ENCODE results near the gene CENPB. TPM values are rescaled to one million over a fixed set of nuclear protein-coding genes. Genes with fewer than 3 reads are reported as not detected.

CENPB gene
- 84.6 and 90.1 TPM in 2 replicates for total RNA-seq

GRCh38 chr20:3786665-3787323, at the start of gene CENPB:
CENPB (minus strand) TSS chr20:3786740; CDS start chr20:3786483, 257 bp downstream.

GRCh38 chr20:3820048-3820900, 33.7 kb upstream of the CENPB start, which contains the start of gene AP5S1:
AP5S1 (plus strand) TSS chr20:3820547; CDS start chr20:3822118, 1,571 bp downstream.

GRCh38 chr20:3795511-3796468, 9.2 kb upstream of the CENPB start, which contains the start of gene CDC25B:
CDC25B (plus strand) TSS chr20:3796310; CDS start chr20:3796532, 222 bp downstream.

GRCh38 chr20:3781153-3781910, 5.2 kb downstream of the CENPB start, which contains the start of gene SPEF1:
SPEF1 (minus strand) TSS chr20:3781448; CDS start chr20:3781287, 161 bp downstream.

GRCh38 chr20:3767427-3768341, 18.9 kb downstream of the CENPB start, which contains the start of gene ADISSP:
ADISSP (minus strand) TSS chr20:3767753; CDS start chr20:3760100, 7,653 bp downstream.

Other genes starting within 250 kb of the CENPB start
- gene GFRA4, start 123.3 kb downstream of the CENPB start, total RNA-seq = not detected in 2 replicates
- gene ADAM33, start 104.7 kb downstream of the CENPB start, total RNA-seq = 1.7 and 14.5 TPM in 2 replicates
- not detected in 2 replicates for gene SIGLEC1, start 74.1 kb downstream of the CENPB start, total RNA-seq
- 0.13 and 0.88 TPM in 2 replicates for gene HSPA12B, start 54.1 kb downstream of the CENPB start, total RNA-seq
- 20.1 and 41.2 TPM in 2 replicates for gene ADISSP, start 19.0 kb downstream of the CENPB start, total RNA-seq
- not detected in 2 replicates for gene SPEF1, start 5.3 kb downstream of the CENPB start, total RNA-seq
- 32.2 and 107 TPM in 2 replicates for gene CDC25B, start 9.6 kb upstream of the CENPB start, total RNA-seq
- 11.8 and 19.9 TPM in 2 replicates for gene AP5S1, start 33.8 kb upstream of the CENPB start, total RNA-seq
- gene MAVS, start 60.1 kb upstream of the CENPB start, total RNA-seq = 17.5 and 42.3 TPM in 2 replicates
- gene PANK2, start 102.6 kb upstream of the CENPB start, total RNA-seq = 36.7 and 41.8 TPM in 2 replicates
- gene RNF24, start 228.8 kb upstream of the CENPB start, total RNA-seq = 30.6 and 91.0 TPM in 2 replicates

Data from epithelial cell of alveolus of lung (primary cell).